H9 (cell line): ENCODE data around the gene ULBP3. TPM values are rescaled to one million over a fixed set of nuclear protein-coding genes. Genes with fewer than 3 reads are reported as not detected.

Source experiments
- DNase-seq: peaks from one replicate; pipeline ENCODE4 v3.0.0-alpha.2; 2017
- H2AFZ ChIP-seq: one replicate; pipeline ENCODE4 v1.6.1; 2013; ENCODE audit warnings: mild to moderate bottlenecking, low read length, control low read depth, moderate library complexity
- H2AK5ac ChIP-seq: 2 replicates; pipeline ENCODE4 v1.6.1; 2013; ENCODE audit warnings: low read length, control low read depth, mixed read lengths; ENCODE audit not compliant: insufficient read length
- H2BK120ac ChIP-seq: one replicate; pipeline ENCODE4 v1.6.1; 2013; ENCODE audit warnings: low read depth, mild to moderate bottlenecking, low read length, control low read depth, inconsistent platforms; ENCODE audit not compliant: poor library complexity, severe bottlenecking
- H2BK12ac ChIP-seq: 2 replicates; pipeline ENCODE4 v1.6.1; 2013; ENCODE audit warnings: low read length, control low read depth, mixed read lengths, low read depth; ENCODE audit not compliant: insufficient read length
- H2BK15ac ChIP-seq: 2 replicates; pipeline ENCODE4 v1.6.1; 2013; ENCODE audit warnings: low read depth, low read length, control low read depth
- H2BK20ac ChIP-seq: one replicate; pipeline ENCODE4 v1.6.1; 2013; ENCODE audit warnings: low read depth, mild to moderate bottlenecking, low read length, control low read depth, inconsistent platforms; ENCODE audit not compliant: poor library complexity, severe bottlenecking
- H2BK5ac ChIP-seq: 2 replicates; pipeline ENCODE4 v1.6.1; 2013; ENCODE audit warnings: low read length, control low read depth, mixed read lengths; ENCODE audit not compliant: insufficient read length
- H3K14ac ChIP-seq: 2 replicates; pipeline ENCODE4 v1.6.1; 2013; ENCODE audit warnings: low read length, control low read depth; ENCODE audit not compliant: insufficient read depth
- H3K18ac ChIP-seq: 2 replicates; pipeline ENCODE4 v1.6.1; 2013; ENCODE audit warnings: low read depth, mild to moderate bottlenecking, mixed read lengths, low read length, control low read depth; ENCODE audit not compliant: insufficient read length
- H3K23ac ChIP-seq: 2 replicates; pipeline ENCODE4 v1.6.1; 2013; ENCODE audit warnings: low read length, control low read depth, mixed read lengths, low read depth; ENCODE audit not compliant: insufficient read length
- H3K23me2 ChIP-seq: 2 replicates; pipeline ENCODE4 v1.6.1; 2013; ENCODE audit warnings: low read depth, mild to moderate bottlenecking, mixed read lengths, low read length, control low read depth; ENCODE audit not compliant: insufficient read length, poor library complexity, severe bottlenecking
- H3K27ac ChIP-seq: 2 replicates; pipeline ENCODE4 v1.5.1; 2013; ENCODE audit warnings: low read length, control low read depth, mixed read lengths, low read depth; ENCODE audit not compliant: insufficient read length
- H3K27me3 ChIP-seq: 2 replicates; pipeline ENCODE4 v1.6.1; 2013; ENCODE audit warnings: low read length, control low read depth, inconsistent platforms; ENCODE audit not compliant: insufficient read depth
- H3K4ac ChIP-seq: 2 replicates; pipeline ENCODE4 v1.6.1; 2013; ENCODE audit warnings: low read depth, mild to moderate bottlenecking, control low read depth, inconsistent platforms, low read length, moderate library complexity
- H3K4me1 ChIP-seq: 2 replicates; pipeline ENCODE4 v1.6.1; 2013; ENCODE audit warnings: low read length, control low read depth, inconsistent platforms; ENCODE audit not compliant: insufficient read depth
- H3K4me2 ChIP-seq: 2 replicates; pipeline ENCODE4 v1.6.1; 2013; ENCODE audit warnings: low read length, control low read depth, mixed read lengths; ENCODE audit not compliant: insufficient read length, insufficient read depth
- H3K56ac ChIP-seq: 2 replicates; pipeline ENCODE4 v1.6.1; 2013; ENCODE audit warnings: low read depth, mild to moderate bottlenecking, mixed read lengths, low read length, control low read depth; ENCODE audit not compliant: insufficient read length
- H3K79me1 ChIP-seq: 2 replicates; pipeline ENCODE4 v1.6.1; 2013; ENCODE audit warnings: low read depth, mild to moderate bottlenecking, moderate library complexity, low read length, control low read depth, inconsistent platforms; ENCODE audit not compliant: insufficient read depth, poor library complexity, severe bottlenecking
- H3K79me2 ChIP-seq: 2 replicates; pipeline ENCODE4 v1.6.1; 2013; ENCODE audit warnings: low read length, control low read depth, inconsistent platforms; ENCODE audit not compliant: insufficient read depth
- H3K9ac ChIP-seq: 2 replicates; pipeline ENCODE4 v1.6.1; 2013; ENCODE audit warnings: low read length, control low read depth, mixed read lengths; ENCODE audit not compliant: insufficient read length; ENCODE audit errors: extremely low read depth
- H3K9me3 ChIP-seq: one replicate; pipeline ENCODE4 v1.6.1; 2013; ENCODE audit warnings: low read depth, low read length, inconsistent platforms; ENCODE audit not compliant: control insufficient read depth
- H3T11ph ChIP-seq: one replicate; pipeline ENCODE4 v1.6.1; 2013; ENCODE audit warnings: mild to moderate bottlenecking, low read length, control low read depth, inconsistent platforms
- H4K20me1 ChIP-seq: one replicate; pipeline ENCODE4 v1.6.1; 2013; ENCODE audit not compliant: control insufficient read depth, insufficient read length, insufficient read depth
- H4K5ac ChIP-seq: 2 replicates; pipeline ENCODE4 v1.6.1; 2013; ENCODE audit warnings: low read depth, mild to moderate bottlenecking, mixed read lengths, low read length, control low read depth; ENCODE audit not compliant: insufficient read length
- H4K8ac ChIP-seq: replicated peaks from 2 replicates; pipeline ENCODE4 v1.6.1; 2013; ENCODE audit warnings: low read length, control low read depth, mixed read lengths, low read depth; ENCODE audit not compliant: insufficient read length
- H4K91ac ChIP-seq: 2 replicates; pipeline ENCODE4 v1.6.1; 2013; ENCODE audit warnings: low read depth, mild to moderate bottlenecking, moderate library complexity, mixed read lengths, low read length, control low read depth; ENCODE audit not compliant: insufficient read length
- H3K27ac Mint-ChIP-seq, 3 experiments: 2 replicates in 2 of 3; 3 replicates in 1 of 3; pipeline ENCODE4 v1.8.0; 2020 to 2021; ENCODE audit warnings: mixed read lengths in 3 of 3, mild to moderate bottlenecking in 1 of 3, moderate library complexity in 1 of 3
- H3K27me3 Mint-ChIP-seq: 2 replicates; pipeline ENCODE4 v1.8.0; 2021; ENCODE audit warnings: low read depth, mild to moderate bottlenecking, moderate library complexity, mixed read lengths
- H3K36me3 Mint-ChIP-seq, 3 experiments: 2 replicates in 2 of 3; 3 replicates in 1 of 3; pipeline ENCODE4 v1.8.0; 2020 to 2021; ENCODE audit warnings: low read depth in 3 of 3, mixed read lengths in 3 of 3; ENCODE audit not compliant: insufficient read depth in 1 of 3
- H3K4me1 Mint-ChIP-seq, 2 experiments: 2 replicates each; pipeline ENCODE4 v1.8.0; 2020; ENCODE audit warnings: mixed read lengths in 2 of 2
- H3K4me3 Mint-ChIP-seq, 2 experiments: 2 replicates in 1 of 2; 3 replicates in 1 of 2; pipeline ENCODE4 v1.8.0; 2020 to 2021; ENCODE audit warnings: mild to moderate bottlenecking in 2 of 2, mixed read lengths in 2 of 2, moderate library complexity in 1 of 2
- H3K9me3 Mint-ChIP-seq, 2 experiments: 2 replicates in 1 of 2; 3 replicates in 1 of 2; pipeline ENCODE4 v1.8.0; 2020; ENCODE audit warnings: mild to moderate bottlenecking in 2 of 2, mixed read lengths in 2 of 2, moderate library complexity in 1 of 2
- CTCF ChIP-seq: fragments of 200-600 bp; sonication (generic); conservative IDR thresholded peaks from 3 replicates; pipeline ENCODE4 v1.8.0; 2021; ENCODE audit warnings: antibody characterized with exemption, mild to moderate bottlenecking
- WGBS: extraction: QIAGEN DNeasy Blood & Tissue Kit; methylation state at CpG from one replicate; pipeline ENCODE4 v1.1.7; 2013; ENCODE audit warnings: missing lambda C conversion rate, low lambda C conversion rate, mixed read lengths; ENCODE audit not compliant: insufficient read length; ENCODE audit errors: extremely low coverage; 5-methylcytosine and 5-hydroxymethylcytosine counted together
- total RNA-seq: library from RNA; stranded (reverse); gene quantifications from 2 replicates; pipeline ENCODE4 v1.2.1, GENCODE V29; 2021

The ULBP3 gene
- total RNA-seq, 1 experiment from 2014 or later: 5.8 TPM

- Mint-ChIP-seq H3K4me1 (no peaks in the 10 kb centered on the region), H3K36me3 (no peaks in the 10 kb centered on the region; a peak in 1 of 7 replicates), H3K27me3 (peaks cover 70% of the 10 kb centered on the region), H3K27ac (no peak overlapping the region; a peak in 1 of 7 replicates), H3K9me3 (0 out of 5 replicates have a peak, but pooled peaks cover 0 to 3% of the 10 kb centered on the region in 2 experiments), H3K4me3 (no peak overlapping the region)
- Histone ChIP-seq H3K14ac (no peak overlapping the region), H3K9ac (no peak overlapping the region), H3K4me2 (no peak overlapping the region), H3K23ac (no peak overlapping the region), H2BK15ac (no peak overlapping the region), H2BK12ac (no peak overlapping the region), H3K4me1 (no peaks in the 10 kb centered on the region), H3K9me3 (no peaks in the 10 kb centered on the region), H2BK5ac (no peak overlapping the region), H3K79me1 (no peaks in the 10 kb centered on the region), H4K20me1 (no peaks in the 10 kb centered on the region), H2BK120ac (no peak overlapping the region), H3K23me2 (no peaks in the 10 kb centered on the region), H4K8ac (no peak overlapping the region), H3K27me3 (peaks cover 10% of the 10 kb centered on the region; the same call in 1 of the 2 replicates), H3K4ac (no peak overlapping the region), H3K18ac (no peak overlapping the region), H3K27ac (no peak overlapping the region), H4K91ac (no peak overlapping the region), H3K56ac (no peak overlapping the region), H3T11ph (no peak overlapping the region), H3K79me2 (no peaks in the 10 kb centered on the region), H2AK5ac (no peak overlapping the region), H2BK20ac (no peak overlapping the region), H4K5ac (no peak overlapping the region), H2AFZ (no peak overlapping the region)
- no peak for DNase-seq
- whole genome bisulfite sequencing: no CpG with 5 or more reads among the region's 19 CpGs
- TF ChIP-seq CTCF: no peak
Observed at GRCh38 chr6:150043501-150044412, 25.2 kb downstream of the ULBP3 start.
